Measurements from ENCODE around the gene REV3L. TPM values are rescaled to one million over a fixed set of nuclear protein-coding genes. Genes with fewer than 3 reads are reported as not detected.
"Not testable (repeated sequence)": the region's sequence is repeated elsewhere in the genome, so short reads cannot be mapped to it uniquely, and the experiment has no call there.

The REV3L gene
- total RNA-seq, 1 donor from 2014 or later: 40.5 TPM

- no peak for DNase-seq (ENCODE audit: low spot score, unreplicated experiment)
- peaks cover 3% of the 10 kb centered on the region for H3K9me3 Mint-ChIP-seq (ENCODE audit: low read depth)
- TF ChIP-seq CTCF (IDR thresholded peaks at IDR 0.05; ENCODE audit: unreplicated experiment): no peak
Measured at GRCh38 chr6:111520524-111520923, 37.5 kb upstream of the REV3L start.

GRCh38 chr6:111517965-111518364 lies 34.9 kb upstream of the REV3L start:
- H3K4me1 Mint-ChIP-seq (ENCODE audit: low read depth): peaks cover 13% of the 10 kb centered on the region
- no peak for DNase-seq (ENCODE audit: low spot score, unreplicated experiment)
- peaks cover 12% of the 10 kb centered on the region for H3K36me3 Mint-ChIP-seq (ENCODE audit: insufficient read depth)
- no peaks in the 10 kb centered on the region for H3K27me3 Mint-ChIP-seq
- no peak overlapping the region for H3K4me3 Mint-ChIP-seq (ENCODE audit: low read depth)
- TF ChIP-seq CTCF (IDR thresholded peaks at IDR 0.05; ENCODE audit: unreplicated experiment): no peak
- peaks cover 3% of the 10 kb centered on the region for H3K9me3 Mint-ChIP-seq (ENCODE audit: low read depth)
- peak overlapping the region; percentile 22 for H3K27ac Mint-ChIP-seq

More at GRCh38 chr6:111520524-111520923, 37.5 kb upstream of the REV3L start:
- H3K36me3 Mint-ChIP-seq (ENCODE audit: insufficient read depth): peaks cover 12% of the 10 kb centered on the region
- H3K27ac Mint-ChIP-seq: no peak overlapping the region
- H3K4me1 Mint-ChIP-seq (ENCODE audit: low read depth): peaks cover 16% of the 10 kb centered on the region
- H3K27me3 Mint-ChIP-seq: no peaks in the 10 kb centered on the region
- H3K4me3 Mint-ChIP-seq (ENCODE audit: low read depth): no peak overlapping the region

GRCh38 chr6:111515259-111515658 lies 32.2 kb upstream of the REV3L start:
- Mint-ChIP-seq H3K36me3 (ENCODE audit: insufficient read depth) (peaks cover 3% of the 10 kb centered on the region), H3K4me3 (ENCODE audit: low read depth) (no peak overlapping the region), H3K27ac (no peak overlapping the region), H3K4me1 (ENCODE audit: low read depth) (peaks cover 7% of the 10 kb centered on the region), H3K27me3 (no peaks in the 10 kb centered on the region), H3K9me3 (ENCODE audit: low read depth) (no peaks in the 10 kb centered on the region)
- TF ChIP-seq CTCF (IDR thresholded peaks at IDR 0.05; ENCODE audit: unreplicated experiment): no peak
- DNase-seq (ENCODE audit: low spot score, unreplicated experiment): no peak

- not testable (repeated sequence) for H3K27ac Mint-ChIP-seq; H3K9me3 Mint-ChIP-seq (ENCODE audit: low read depth); H3K4me1 Mint-ChIP-seq (ENCODE audit: low read depth); DNase-seq (ENCODE audit: low spot score, unreplicated experiment); H3K36me3 Mint-ChIP-seq (ENCODE audit: insufficient read depth); H3K4me3 Mint-ChIP-seq (ENCODE audit: low read depth); H3K27me3 Mint-ChIP-seq
Measured at GRCh38 chr6:111514531-111514930, 31.5 kb upstream of the REV3L start.

- H3K27ac Mint-ChIP-seq; H3K4me3 Mint-ChIP-seq (ENCODE audit: low read depth); H3K27me3 Mint-ChIP-seq; DNase-seq (ENCODE audit: low spot score, unreplicated experiment): not testable (repeated sequence)
- H3K9me3 Mint-ChIP-seq (ENCODE audit: low read depth): peaks cover 14% of the 10 kb centered on the region
- H3K36me3 Mint-ChIP-seq (ENCODE audit: insufficient read depth): peaks cover 15% of the 10 kb centered on the region
- peaks cover 13% of the 10 kb centered on the region for H3K4me1 Mint-ChIP-seq (ENCODE audit: low read depth)
Measured at GRCh38 chr6:111507219-111507618, 24.2 kb upstream of the REV3L start.

GRCh38 chr6:111505498-111505897 lies 22.5 kb upstream of the REV3L start:
- H3K27me3 Mint-ChIP-seq; H3K4me3 Mint-ChIP-seq (ENCODE audit: low read depth); DNase-seq (ENCODE audit: low spot score, unreplicated experiment); H3K27ac Mint-ChIP-seq: not testable (repeated sequence)
- Mint-ChIP-seq H3K4me1 (ENCODE audit: low read depth) (peaks cover 17% of the 10 kb centered on the region), H3K9me3 (ENCODE audit: low read depth) (peaks cover 14% of the 10 kb centered on the region), H3K36me3 (ENCODE audit: insufficient read depth) (peaks cover 20% of the 10 kb centered on the region)

- DNase-seq (ENCODE audit: low spot score, unreplicated experiment): no peak
- Mint-ChIP-seq H3K36me3 (ENCODE audit: insufficient read depth) (peaks cover 20% of the 10 kb centered on the region), H3K4me1 (ENCODE audit: low read depth) (peaks cover 18% of the 10 kb centered on the region), H3K9me3 (ENCODE audit: low read depth) (peaks cover 14% of the 10 kb centered on the region), H3K4me3 (ENCODE audit: low read depth) (no peak overlapping the region), H3K27ac (peak overlapping the region; percentile 94), H3K27me3 (no peaks in the 10 kb centered on the region)
- no peak for TF ChIP-seq CTCF (IDR thresholded peaks at IDR 0.05; ENCODE audit: unreplicated experiment)
Measured at GRCh38 chr6:111503660-111504059, 20.6 kb upstream of the REV3L start.

Data from progenitor cell of endocrine pancreas (in vitro differentiated cells).